ENCODE measurements around the gene MIAT.
A peak's percentile ranks its signal among the peaks of the same experiment; 100 is the strongest.

The MIAT gene

GRCh38 chr22:26709617-26710390, 52.4 kb downstream of the MIAT start:
- H3K36me3 ChIP-seq (ENCODE audit: control insufficient read depth, insufficient read depth, low read length), result no peaks in the 10 kb centered on the region
- no peaks in the 10 kb centered on the region for H3K27me3 ChIP-seq (replicated peaks; ENCODE audit: control insufficient read depth, insufficient read depth, low read length)
- H3K4me3 ChIP-seq (replicated peaks; ENCODE audit: low read depth, low read length), result no peak overlapping the region
- DNase-seq (ENCODE audit: extremely low read depth, insufficient read length), result no peak
- no peak for TF ChIP-seq CTCF (IDR thresholded peaks at IDR 0.05; ENCODE audit: insufficient read depth, low read length, poor library complexity, severe bottlenecking)

GRCh38 chr22:26711205-26711963, 54.0 kb downstream of the MIAT start:
- H3K36me3 ChIP-seq (ENCODE audit: control insufficient read depth, insufficient read depth, low read length), result no peaks in the 10 kb centered on the region; the same call in 1 of the 2 replicates
- DNase-seq (ENCODE audit: extremely low read depth, insufficient read length), result peak; percentile 63
- TF ChIP-seq CTCF (IDR thresholded peaks at IDR 0.05; ENCODE audit: insufficient read depth, low read length, poor library complexity, severe bottlenecking), result no peak
- H3K4me3 ChIP-seq (replicated peaks; ENCODE audit: low read depth, low read length), result no peak overlapping the region
- H3K27me3 ChIP-seq (replicated peaks; ENCODE audit: control insufficient read depth, insufficient read depth, low read length), result no peaks in the 10 kb centered on the region

GRCh38 chr22:26712158-26712557, 54.8 kb downstream of the MIAT start:
- DNase-seq (ENCODE audit: extremely low read depth, insufficient read length), result no peak
- Histone ChIP-seq H3K4me3 (replicated peaks; ENCODE audit: low read depth, low read length) (no peak overlapping the region), H3K36me3 (ENCODE audit: control insufficient read depth, insufficient read depth, low read length) (no peaks in the 10 kb centered on the region; the same call in 1 of the 2 replicates), H3K27me3 (replicated peaks; ENCODE audit: control insufficient read depth, insufficient read depth, low read length) (no peaks in the 10 kb centered on the region)
- no peak for TF ChIP-seq CTCF (IDR thresholded peaks at IDR 0.05; ENCODE audit: insufficient read depth, low read length, poor library complexity, severe bottlenecking)

GRCh38 chr22:26713823-26714449, 56.5 kb downstream of the MIAT start:
- no peak for TF ChIP-seq CTCF (IDR thresholded peaks at IDR 0.05; ENCODE audit: insufficient read depth, low read length, poor library complexity, severe bottlenecking)
- Histone ChIP-seq H3K4me3 (replicated peaks; ENCODE audit: low read depth, low read length) (no peak overlapping the region), H3K27me3 (replicated peaks; ENCODE audit: control insufficient read depth, insufficient read depth, low read length) (no peaks in the 10 kb centered on the region), H3K36me3 (ENCODE audit: control insufficient read depth, insufficient read depth, low read length) (no peaks in the 10 kb centered on the region; the same call in 1 of the 2 replicates)
- no peak for DNase-seq (ENCODE audit: extremely low read depth, insufficient read length)

- no peak for DNase-seq (ENCODE audit: extremely low read depth, insufficient read length)
- no peak for TF ChIP-seq CTCF (IDR thresholded peaks at IDR 0.05; ENCODE audit: insufficient read depth, low read length, poor library complexity, severe bottlenecking)
- H3K36me3 ChIP-seq (ENCODE audit: control insufficient read depth, insufficient read depth, low read length), result no peaks in the 10 kb centered on the region; the same call in none of the 2 replicates
These were observed 57.6 kb downstream of the MIAT start for GRCh38 chr22:26714971-26715370.

More at GRCh38 chr22:26714971-26715370, 57.6 kb downstream of the MIAT start:
- Histone ChIP-seq H3K4me3 (replicated peaks; ENCODE audit: low read depth, low read length) (no peak overlapping the region), H3K27me3 (replicated peaks; ENCODE audit: control insufficient read depth, insufficient read depth, low read length) (no peaks in the 10 kb centered on the region)

All from GM06990 (cell line).